ENCODE results near the gene RGP1. TPM values are rescaled to one million over a fixed set of nuclear protein-coding genes. Genes with fewer than 3 reads are reported as not detected.

Gene RGP1
- total RNA-seq, 1 donor from 2014 or later, result 51.4 TPM

DNA sequence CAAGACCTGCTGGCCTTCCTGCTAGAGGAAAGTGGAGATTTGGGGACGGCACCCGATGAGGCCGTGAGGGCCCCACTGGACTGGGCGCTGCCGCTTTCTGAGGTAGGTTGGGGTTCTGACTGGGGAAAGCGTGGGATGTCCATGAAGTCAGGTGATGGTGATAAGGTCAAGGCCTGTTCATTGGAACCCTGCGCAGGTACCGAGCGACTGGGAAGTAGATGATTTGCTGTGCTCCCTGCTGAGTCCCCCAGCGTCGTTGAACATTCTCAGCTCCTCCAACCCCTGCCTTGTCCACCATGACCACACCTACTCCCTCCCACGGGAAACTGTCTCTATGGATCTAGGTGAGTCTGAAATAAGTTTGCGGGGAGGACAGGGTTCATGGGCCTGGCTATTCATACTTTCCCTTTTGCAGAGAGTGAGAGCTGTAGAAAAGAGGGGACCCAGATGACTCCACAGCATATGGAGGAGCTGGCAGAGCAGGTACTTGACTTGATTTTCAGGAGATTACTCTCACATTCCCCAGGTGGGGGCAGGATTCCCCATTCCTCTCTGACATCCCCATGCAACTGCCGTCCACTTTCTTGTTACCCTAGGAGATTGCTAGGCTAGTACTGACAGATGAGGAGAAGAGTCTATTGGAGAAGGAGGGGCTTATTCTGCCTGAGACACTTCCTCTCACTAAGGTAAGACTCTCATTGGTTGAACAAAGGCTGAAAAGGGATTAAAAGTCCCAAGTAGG is 16.1 kb upstream of the RGP1 start:
- Mint-ChIP-seq H3K9me3 (ENCODE audit: unreplicated experiment) (no peaks in the 10 kb centered on the region), H3K4me3 (ENCODE audit: unreplicated experiment) (peak overlapping the region; percentile 92), H3K27ac (ENCODE audit: unreplicated experiment) (peak overlapping the region; percentile 87), H3K4me1 (ENCODE audit: unreplicated experiment) (peaks cover 23% of the 10 kb centered on the region), H3K36me3 (ENCODE audit: low read depth, unreplicated experiment) (peaks cover 25% of the 10 kb centered on the region), H3K27me3 (ENCODE audit: unreplicated experiment) (peaks cover 12% of the 10 kb centered on the region)
- DNase-seq (ENCODE audit: low spot score), result peak; percentile 51
- TF ChIP-seq, protein P1, sequence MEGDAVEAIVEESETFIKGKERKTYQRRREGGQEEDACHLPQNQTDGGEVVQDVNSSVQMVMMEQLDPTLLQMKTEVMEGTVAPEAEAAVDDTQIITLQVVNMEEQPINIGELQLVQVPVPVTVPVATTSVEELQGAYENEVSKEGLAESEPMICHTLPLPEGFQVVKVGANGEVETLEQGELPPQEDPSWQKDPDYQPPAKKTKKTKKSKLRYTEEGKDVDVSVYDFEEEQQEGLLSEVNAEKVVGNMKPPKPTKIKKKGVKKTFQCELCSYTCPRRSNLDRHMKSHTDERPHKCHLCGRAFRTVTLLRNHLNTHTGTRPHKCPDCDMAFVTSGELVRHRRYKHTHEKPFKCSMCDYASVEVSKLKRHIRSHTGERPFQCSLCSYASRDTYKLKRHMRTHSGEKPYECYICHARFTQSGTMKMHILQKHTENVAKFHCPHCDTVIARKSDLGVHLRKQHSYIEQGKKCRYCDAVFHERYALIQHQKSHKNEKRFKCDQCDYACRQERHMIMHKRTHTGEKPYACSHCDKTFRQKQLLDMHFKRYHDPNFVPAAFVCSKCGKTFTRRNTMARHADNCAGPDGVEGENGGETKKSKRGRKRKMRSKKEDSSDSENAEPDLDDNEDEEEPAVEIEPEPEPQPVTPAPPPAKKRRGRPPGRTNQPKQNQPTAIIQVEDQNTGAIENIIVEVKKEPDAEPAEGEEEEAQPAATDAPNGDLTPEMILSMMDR (IDR thresholded peaks at IDR 0.05; ENCODE audit: unreplicated experiment), result no peak

DNA sequence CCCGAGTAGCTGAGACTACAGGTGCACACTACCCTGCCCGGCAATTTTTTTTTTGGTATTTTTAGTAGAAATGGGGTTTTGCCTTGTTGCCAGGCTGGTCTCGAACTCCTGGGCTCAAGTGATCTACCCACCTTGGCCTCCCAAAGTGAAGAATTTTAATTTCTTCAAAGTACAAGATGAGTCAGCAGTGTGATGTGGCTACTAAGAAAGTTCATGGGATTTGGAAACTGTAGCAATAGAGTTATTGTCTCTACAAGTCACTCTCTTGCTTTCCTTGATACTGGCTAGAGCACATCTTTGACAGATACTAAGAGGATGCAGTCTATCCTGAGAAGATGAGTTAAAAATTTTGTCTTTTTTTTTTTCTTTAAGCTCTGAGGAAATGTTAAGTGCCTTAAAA is 15.0 kb upstream of the RGP1 start:
- TF ChIP-seq, protein P1 (IDR thresholded peaks at IDR 0.05; ENCODE audit: unreplicated experiment), result no peak
- Mint-ChIP-seq H3K4me1 (ENCODE audit: unreplicated experiment) (peaks cover 23% of the 10 kb centered on the region), H3K27me3 (ENCODE audit: unreplicated experiment) (peaks cover 12% of the 10 kb centered on the region), H3K4me3 (ENCODE audit: unreplicated experiment) (peak overlapping the region; percentile 51), H3K27ac (ENCODE audit: unreplicated experiment) (peak overlapping the region; percentile 81), H3K9me3 (ENCODE audit: unreplicated experiment) (no peaks in the 10 kb centered on the region), H3K36me3 (ENCODE audit: low read depth, unreplicated experiment) (peaks cover 35% of the 10 kb centered on the region)
- DNase-seq (ENCODE audit: low spot score), result no peak

DNA sequence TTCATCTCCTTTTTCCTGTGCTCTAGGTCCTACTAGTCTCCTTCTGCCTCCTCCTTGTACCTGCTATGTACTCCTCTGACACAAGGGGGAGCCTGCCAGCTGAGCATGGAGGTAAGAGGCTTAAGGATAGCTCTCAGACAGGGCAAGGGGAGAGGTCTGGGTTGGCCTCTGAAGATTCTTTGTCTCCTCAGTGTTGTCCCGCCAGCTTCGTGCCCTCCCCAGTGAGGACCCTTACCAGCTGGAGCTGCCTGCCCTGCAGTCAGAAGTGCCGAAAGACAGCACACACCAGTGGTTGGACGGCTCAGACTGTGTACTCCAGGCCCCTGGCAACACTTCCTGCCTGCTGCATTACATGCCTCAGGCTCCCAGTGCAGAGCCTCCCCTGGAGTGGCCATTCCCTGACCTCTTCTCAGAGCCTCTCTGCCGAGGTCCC is 12.9 kb upstream of the RGP1 start:
- peaks cover 6% of the 10 kb centered on the region for H3K27me3 Mint-ChIP-seq (ENCODE audit: unreplicated experiment)
- no peak overlapping the region for H3K4me3 Mint-ChIP-seq (ENCODE audit: unreplicated experiment)
- DNase-seq (ENCODE audit: low spot score), result peak; percentile 75
- peak overlapping the region; percentile 84 for H3K27ac Mint-ChIP-seq (ENCODE audit: unreplicated experiment)
- no peaks in the 10 kb centered on the region for H3K9me3 Mint-ChIP-seq (ENCODE audit: unreplicated experiment)
- peaks cover 20% of the 10 kb centered on the region for H3K4me1 Mint-ChIP-seq (ENCODE audit: unreplicated experiment)
- TF ChIP-seq, protein P1 (IDR thresholded peaks at IDR 0.05; ENCODE audit: unreplicated experiment), result peak; percentile 68
- H3K36me3 Mint-ChIP-seq (ENCODE audit: low read depth, unreplicated experiment), result peaks cover 48% of the 10 kb centered on the region

DNA sequence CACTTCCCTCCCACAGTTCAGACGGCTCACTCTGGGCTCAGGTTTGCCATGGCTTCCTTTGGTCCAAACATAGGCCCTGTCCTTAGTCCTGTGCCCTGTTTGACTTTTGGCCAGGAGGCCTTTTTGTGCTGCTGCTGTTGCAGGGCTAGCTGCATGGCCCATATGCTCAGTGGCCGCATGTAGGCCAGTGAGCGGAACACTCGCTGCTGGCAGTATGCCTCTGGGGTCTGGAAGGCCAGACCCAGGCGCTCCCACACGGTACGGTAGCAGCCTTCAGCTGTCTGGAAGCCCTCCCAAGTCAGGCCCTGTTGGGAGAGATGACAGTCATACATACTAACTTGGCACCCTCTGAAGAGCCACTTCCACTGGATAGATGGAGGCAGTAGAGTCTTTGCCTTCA is 11.9 kb upstream of the RGP1 start:
- Mint-ChIP-seq H3K4me3 (ENCODE audit: unreplicated experiment) (peak overlapping the region; percentile 66), H3K27me3 (ENCODE audit: unreplicated experiment) (peaks cover 4% of the 10 kb centered on the region), H3K9me3 (ENCODE audit: unreplicated experiment) (no peaks in the 10 kb centered on the region), H3K4me1 (ENCODE audit: unreplicated experiment) (peaks cover 18% of the 10 kb centered on the region), H3K36me3 (ENCODE audit: low read depth, unreplicated experiment) (peaks cover 56% of the 10 kb centered on the region), H3K27ac (ENCODE audit: unreplicated experiment) (peak overlapping the region; percentile 31)
- DNase-seq (ENCODE audit: low spot score), result no peak
- TF ChIP-seq, protein P1 (IDR thresholded peaks at IDR 0.05; ENCODE audit: unreplicated experiment), result no peak

DNA sequence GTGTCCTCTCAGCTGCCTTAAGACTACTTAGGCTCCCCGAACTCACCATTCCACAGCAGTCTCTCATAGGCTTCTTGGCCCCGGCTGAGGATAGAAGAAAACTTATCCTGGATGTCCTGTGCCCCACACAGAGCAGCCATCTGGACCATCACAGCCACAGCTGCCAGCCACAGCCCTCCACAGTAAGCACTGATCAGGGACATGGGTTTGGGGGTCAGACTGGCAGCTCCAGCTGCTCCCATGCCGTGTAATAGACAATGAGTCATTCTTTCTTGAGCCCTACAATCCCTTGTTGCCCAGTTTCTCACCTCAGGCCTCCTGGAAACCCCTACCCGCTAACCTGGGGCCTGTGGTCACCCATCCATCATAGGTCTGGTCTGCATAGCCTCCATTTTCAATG is 10.9 kb upstream of the RGP1 start:
- H3K27me3 Mint-ChIP-seq (ENCODE audit: unreplicated experiment), result peaks cover 4% of the 10 kb centered on the region
- H3K4me3 Mint-ChIP-seq (ENCODE audit: unreplicated experiment), result peak overlapping the region; percentile 47
- TF ChIP-seq, protein P1 (IDR thresholded peaks at IDR 0.05; ENCODE audit: unreplicated experiment), result no peak
- peaks cover 19% of the 10 kb centered on the region for H3K4me1 Mint-ChIP-seq (ENCODE audit: unreplicated experiment)
- DNase-seq (ENCODE audit: low spot score), result no peak
- H3K36me3 Mint-ChIP-seq (ENCODE audit: low read depth, unreplicated experiment), result peaks cover 60% of the 10 kb centered on the region
- H3K27ac Mint-ChIP-seq (ENCODE audit: unreplicated experiment), result peak overlapping the region; percentile 78
- H3K9me3 Mint-ChIP-seq (ENCODE audit: unreplicated experiment), result no peaks in the 10 kb centered on the region
